Measurements from ENCODE around the gene SORBS2. TPM values are rescaled to one million over a fixed set of nuclear protein-coding genes. Genes with fewer than 3 reads are reported as not detected.

Gene SORBS2
- polyA plus RNA-seq, 2 of the 4 experiments (the other 2 are of a cell fraction), result 0.23 to 0.90 TPM

DNA sequence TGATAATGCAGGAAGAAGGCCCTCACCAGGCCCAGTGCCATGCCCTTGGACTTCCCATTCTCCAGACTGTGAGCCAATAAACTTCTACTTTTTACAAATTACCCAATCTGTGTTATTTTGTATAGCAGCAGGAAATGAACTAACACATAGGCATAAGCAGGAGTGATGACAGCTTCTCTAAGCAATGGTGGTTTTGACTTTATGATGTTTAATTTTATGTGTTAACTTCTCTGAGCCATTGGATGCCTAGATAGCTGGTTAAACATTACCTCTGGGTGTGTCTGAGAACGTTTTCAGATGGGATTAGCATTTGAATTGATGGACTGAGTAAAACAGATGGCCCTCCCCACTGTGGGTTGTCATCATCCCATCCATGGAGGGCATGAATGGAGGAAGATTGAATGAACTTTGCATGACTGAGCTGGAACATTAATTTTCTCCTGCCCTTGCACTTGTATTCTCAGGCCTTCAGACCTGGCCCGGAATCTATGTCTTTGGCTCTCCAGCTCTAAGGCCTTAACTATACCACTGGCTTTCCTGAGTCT is 262.8 kb downstream of the SORBS2 start:
- no peak for FAIRE-seq
- no peak for ATAC-seq
- no peak for TF ChIP-seq POLR2AphosphoS2 (conservative IDR thresholded peaks at IDR 0.05; ENCODE audit: low read length)
- TF ChIP-seq ZNF302 (CRISPR knock-in tag; IDR thresholded peaks at IDR 0.05), result no peak
- Histone ChIP-seq H3K4me2 (no peak overlapping the region), H3K4me1 (no peaks in the 10 kb centered on the region), H3K9me3 (no peaks in the 10 kb centered on the region), H3K4me3 (no peak overlapping the region), H3K27ac (no peak overlapping the region)
- ChIA-PET CTCF (interaction anchor here (1.3 kb wide), 1 partner anchor 48 kb away, joined by 5 read pairs; no protein-coding TSS in a partner anchor), POLR2A (no interaction called here)
- no peak for DNase-seq (ENCODE audit: low read depth in 1 of 2, low spot score in 1 of 2)
- WGBS (ENCODE audit: missing lambda C conversion rate), result 38% methylated on average over 2 of the region's 2 CpGs

DNA sequence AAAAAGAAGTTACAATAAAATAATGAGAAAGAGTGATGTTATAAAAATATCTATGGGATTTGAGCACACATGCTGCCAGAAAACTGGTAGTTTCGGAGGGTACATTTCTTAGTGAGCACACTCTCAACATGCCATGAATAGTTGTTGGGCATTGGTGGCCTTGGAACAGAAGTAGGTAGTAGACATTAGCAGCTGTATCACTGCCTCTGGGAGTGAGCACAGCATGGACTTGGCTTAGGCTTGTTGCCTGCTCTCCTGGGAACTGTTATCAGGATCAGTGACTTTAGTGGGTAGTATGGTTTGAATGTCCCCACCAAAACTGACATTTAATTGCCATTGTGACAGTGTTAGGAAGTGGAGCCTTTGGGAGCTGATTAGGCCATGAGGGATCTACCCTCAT is 263.4 kb downstream of the SORBS2 start:
- H3K4me1 ChIP-seq, result no peaks in the 10 kb centered on the region
- no peak overlapping the region for H3K4me3 ChIP-seq
- no peak overlapping the region for H3K4me2 ChIP-seq
- TF ChIP-seq NPAS2 (CRISPR knock-in tag; IDR thresholded peaks at IDR 0.05; ENCODE audit: borderline replicate concordance) (no peak), BHLHE40 (IDR thresholded peaks at IDR 0.05; ENCODE audit: low read depth, low read length) (no peak), FOXS1 (CRISPR knock-in tag; IDR thresholded peaks at IDR 0.05) (no peak), FOSL2 (IDR thresholded peaks at IDR 0.05) (no peak), FOSL2 (CRISPR knock-in tag; IDR thresholded peaks at IDR 0.05) (no peak), KDM1A (IDR thresholded peaks at IDR 0.05; ENCODE audit: low read depth) (no peak), EHF (CRISPR knock-in tag; IDR thresholded peaks at IDR 0.05) (no peak), JUNB (IDR thresholded peaks at IDR 0.05) (no peak), TP53 (CRISPR knock-in tag; IDR thresholded peaks at IDR 0.05) (no peak), CBX8 (IDR thresholded peaks at IDR 0.05) (no peak), NFE2L2 (conservative IDR thresholded peaks at IDR 0.05; ENCODE audit: low read length) (no peak)
- TF ChIP-seq, protein P1, sequence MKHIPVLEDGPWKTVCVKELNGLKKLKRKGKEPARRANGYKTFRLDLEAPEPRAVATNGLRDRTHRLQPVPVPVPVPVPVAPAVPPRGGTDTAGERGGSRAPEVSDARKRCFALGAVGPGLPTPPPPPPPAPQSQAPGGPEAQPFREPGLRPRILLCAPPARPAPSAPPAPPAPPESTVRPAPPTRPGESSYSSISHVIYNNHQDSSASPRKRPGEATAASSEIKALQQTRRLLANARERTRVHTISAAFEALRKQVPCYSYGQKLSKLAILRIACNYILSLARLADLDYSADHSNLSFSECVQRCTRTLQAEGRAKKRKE (CRISPR knock-in tag; IDR thresholded peaks at IDR 0.05; ENCODE audit: low read depth), result no peak
- TF ChIP-seq, protein P2, sequence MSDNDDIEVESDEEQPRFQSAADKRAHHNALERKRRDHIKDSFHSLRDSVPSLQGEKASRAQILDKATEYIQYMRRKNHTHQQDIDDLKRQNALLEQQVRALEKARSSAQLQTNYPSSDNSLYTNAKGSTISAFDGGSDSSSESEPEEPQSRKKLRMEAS (IDR thresholded peaks at IDR 0.05), result no peak
- TF ChIP-seq, protein P3, sequence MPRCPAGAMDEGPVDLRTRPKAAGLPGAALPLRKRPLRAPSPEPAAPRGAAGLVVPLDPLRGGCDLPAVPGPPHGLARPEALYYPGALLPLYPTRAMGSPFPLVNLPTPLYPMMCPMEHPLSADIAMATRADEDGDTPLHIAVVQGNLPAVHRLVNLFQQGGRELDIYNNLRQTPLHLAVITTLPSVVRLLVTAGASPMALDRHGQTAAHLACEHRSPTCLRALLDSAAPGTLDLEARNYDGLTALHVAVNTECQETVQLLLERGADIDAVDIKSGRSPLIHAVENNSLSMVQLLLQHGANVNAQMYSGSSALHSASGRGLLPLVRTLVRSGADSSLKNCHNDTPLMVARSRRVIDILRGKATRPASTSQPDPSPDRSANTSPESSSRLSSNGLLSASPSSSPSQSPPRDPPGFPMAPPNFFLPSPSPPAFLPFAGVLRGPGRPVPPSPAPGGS (IDR thresholded peaks at IDR 0.05), result no peak
- POLR2A ChIA-PET, result no interaction called here
- 81% methylated on average over 1 of the region's 1 CpG for WGBS (ENCODE audit: missing lambda C conversion rate)
- CTCF ChIA-PET, result interaction anchor here (1.3 kb wide), 1 partner anchor 49 kb away, joined by 5 read pairs; no protein-coding TSS in a partner anchor
- FAIRE-seq, result no peak
- DNase-seq (ENCODE audit: low read depth in 1 of 2, low spot score in 1 of 2), result no peak
- ATAC-seq, result no peak
- H3K27ac ChIP-seq, result no peak overlapping the region
- no peaks in the 10 kb centered on the region for H3K9me3 ChIP-seq

DNA sequence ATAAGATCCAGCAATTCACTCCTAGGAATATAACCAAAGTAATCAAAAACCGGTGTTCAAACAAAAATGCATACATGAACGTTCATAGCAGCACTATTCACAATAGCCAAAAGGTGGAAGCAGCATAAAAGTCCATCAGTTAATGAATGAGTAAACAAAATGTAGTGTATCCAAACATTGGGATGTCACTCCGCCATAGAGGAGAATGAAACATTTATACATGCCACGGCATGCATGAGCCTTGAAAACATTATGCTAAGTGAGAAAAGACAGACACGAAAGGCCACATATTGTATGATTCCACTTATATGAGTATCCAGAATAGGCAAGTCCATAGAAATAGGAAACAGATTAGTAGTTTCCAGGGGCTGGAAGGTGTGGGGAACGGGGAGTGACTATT is 265.7 kb downstream of the SORBS2 start:
- FAIRE-seq (no peak), ATAC-seq (no peak)
- H3K4me1 ChIP-seq, result no peaks in the 10 kb centered on the region
- TF ChIP-seq EP300 (IDR thresholded peaks at IDR 0.05) (no peak), MAZ (IDR thresholded peaks at IDR 0.05; ENCODE audit: borderline replicate concordance, low read depth, low read length) (no peak), KDM5A (IDR thresholded peaks at IDR 0.05) (no peak), CBX2 (IDR thresholded peaks at IDR 0.05; ENCODE audit: borderline replicate concordance, low read depth) (no peak), RAD21 (conservative IDR thresholded peaks at IDR 0.05 in 1 of 2, IDR thresholded peaks at IDR 0.05 in 1 of 2) (no peak), JUNB (IDR thresholded peaks at IDR 0.05) (no peak), RCOR1 (IDR thresholded peaks at IDR 0.05; ENCODE audit: low read depth, low read length) (no peak), ZSCAN20 (CRISPR knock-in tag; IDR thresholded peaks at IDR 0.05) (no peak), ZFP36 (IDR thresholded peaks at IDR 0.05; ENCODE audit: borderline replicate concordance, partially characterized antibody) (no peak), HOXB13 (CRISPR knock-in tag; IDR thresholded peaks at IDR 0.05; ENCODE audit: low read depth) (no peak), CHD4 (IDR thresholded peaks at IDR 0.05; ENCODE audit: borderline replicate concordance) (no peak), HEYL (CRISPR knock-in tag; IDR thresholded peaks at IDR 0.05) (no peak), BHLHE40 (IDR thresholded peaks at IDR 0.05; ENCODE audit: low read depth, low read length) (no peak), PHF8 (IDR thresholded peaks at IDR 0.05; ENCODE audit: borderline replicate concordance, low read depth) (no peak)
- TF ChIP-seq, protein P4, sequence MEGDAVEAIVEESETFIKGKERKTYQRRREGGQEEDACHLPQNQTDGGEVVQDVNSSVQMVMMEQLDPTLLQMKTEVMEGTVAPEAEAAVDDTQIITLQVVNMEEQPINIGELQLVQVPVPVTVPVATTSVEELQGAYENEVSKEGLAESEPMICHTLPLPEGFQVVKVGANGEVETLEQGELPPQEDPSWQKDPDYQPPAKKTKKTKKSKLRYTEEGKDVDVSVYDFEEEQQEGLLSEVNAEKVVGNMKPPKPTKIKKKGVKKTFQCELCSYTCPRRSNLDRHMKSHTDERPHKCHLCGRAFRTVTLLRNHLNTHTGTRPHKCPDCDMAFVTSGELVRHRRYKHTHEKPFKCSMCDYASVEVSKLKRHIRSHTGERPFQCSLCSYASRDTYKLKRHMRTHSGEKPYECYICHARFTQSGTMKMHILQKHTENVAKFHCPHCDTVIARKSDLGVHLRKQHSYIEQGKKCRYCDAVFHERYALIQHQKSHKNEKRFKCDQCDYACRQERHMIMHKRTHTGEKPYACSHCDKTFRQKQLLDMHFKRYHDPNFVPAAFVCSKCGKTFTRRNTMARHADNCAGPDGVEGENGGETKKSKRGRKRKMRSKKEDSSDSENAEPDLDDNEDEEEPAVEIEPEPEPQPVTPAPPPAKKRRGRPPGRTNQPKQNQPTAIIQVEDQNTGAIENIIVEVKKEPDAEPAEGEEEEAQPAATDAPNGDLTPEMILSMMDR (IDR thresholded peaks at IDR 0.05), result no peak
- TF ChIP-seq, protein P2 (IDR thresholded peaks at IDR 0.05), result no peak
- TF ChIP-seq, protein P5, sequence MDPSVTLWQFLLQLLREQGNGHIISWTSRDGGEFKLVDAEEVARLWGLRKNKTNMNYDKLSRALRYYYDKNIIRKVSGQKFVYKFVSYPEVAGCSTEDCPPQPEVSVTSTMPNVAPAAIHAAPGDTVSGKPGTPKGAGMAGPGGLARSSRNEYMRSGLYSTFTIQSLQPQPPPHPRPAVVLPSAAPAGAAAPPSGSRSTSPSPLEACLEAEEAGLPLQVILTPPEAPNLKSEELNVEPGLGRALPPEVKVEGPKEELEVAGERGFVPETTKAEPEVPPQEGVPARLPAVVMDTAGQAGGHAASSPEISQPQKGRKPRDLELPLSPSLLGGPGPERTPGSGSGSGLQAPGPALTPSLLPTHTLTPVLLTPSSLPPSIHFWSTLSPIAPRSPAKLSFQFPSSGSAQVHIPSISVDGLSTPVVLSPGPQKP (IDR thresholded peaks at IDR 0.05; ENCODE audit: low read depth, low read length), result no peak
- TF ChIP-seq, protein P6, sequence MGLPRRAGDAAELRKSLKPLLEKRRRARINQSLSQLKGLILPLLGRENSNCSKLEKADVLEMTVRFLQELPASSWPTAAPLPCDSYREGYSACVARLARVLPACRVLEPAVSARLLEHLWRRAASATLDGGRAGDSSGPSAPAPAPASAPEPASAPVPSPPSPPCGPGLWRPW (IDR thresholded peaks at IDR 0.05), result no peak

More for the DNA sequence above, 265.7 kb downstream of the SORBS2 start:
- Histone ChIP-seq H3K27ac (no peak overlapping the region), H3K4me2 (no peak overlapping the region), H3K4me3 (no peak overlapping the region), H3K9me3 (no peaks in the 10 kb centered on the region)
- DNase-seq (ENCODE audit: low read depth in 1 of 2, low spot score in 1 of 2), result no peak
- ChIA-PET CTCF (no interaction called here), POLR2A (no interaction called here)
- WGBS (ENCODE audit: missing lambda C conversion rate), result 44% methylated on average over 6 of the region's 6 CpGs
